Mesodermal cell (in vitro differentiated cells): Measurements from ENCODE around the gene GP9. TPM values are rescaled to one million over a fixed set of nuclear protein-coding genes. Genes with fewer than 3 reads are reported as not detected.

Experiments used
- H3K27ac ChIP-seq: 2 replicates; pipeline ENCODE4 v1.7.0; 2013; ENCODE audit warnings: mild to moderate bottlenecking, low read depth, low read length, moderate library complexity; ENCODE audit not compliant: severe bottlenecking
- H3K36me3 ChIP-seq: 2 replicates; pipeline ENCODE4 v1.7.1; 2013; ENCODE audit warnings: mild to moderate bottlenecking, low read length, moderate library complexity; ENCODE audit not compliant: control insufficient read depth, insufficient read depth
- H3K4me1 ChIP-seq: one replicate; pipeline ENCODE4 v1.7.1; 2013; ENCODE audit warnings: mild to moderate bottlenecking, low read length; ENCODE audit not compliant: insufficient read depth, control insufficient read depth, poor library complexity, severe bottlenecking
- H3K4me3 ChIP-seq: 2 replicates; pipeline ENCODE4 v1.7.0; 2013; ENCODE audit warnings: low read length, control low read depth, mild to moderate bottlenecking; ENCODE audit not compliant: insufficient read depth, poor library complexity, severe bottlenecking; ENCODE audit errors: extremely low read depth
- H3K9me3 ChIP-seq: 2 replicates; pipeline ENCODE4 v1.7.1; 2013; ENCODE audit warnings: mild to moderate bottlenecking, low read length, moderate library complexity; ENCODE audit not compliant: control insufficient read depth
- WGBS, 2 experiments: methylation state at CpG; one replicate each; pipeline ENCODE4 v1.1.5; 2013; ENCODE audit warnings: missing lambda C conversion rate in 2 of 2; ENCODE audit not compliant: insufficient coverage in 2 of 2; 5-methylcytosine and 5-hydroxymethylcytosine counted together
- polyA plus RNA-seq, 2 experiments: library from polyadenylated mRNA; stranded (reverse); fragments of 50-300 nt; gene quantifications; one replicate each; pipeline ENCODE4 v1.2.3, GENCODE V29; 2013

The GP9 gene
- not detected for polyA plus RNA-seq (2013, experiment 1 of 2)
- polyA plus RNA-seq (2013, experiment 2 of 2) = not detected

DNA sequence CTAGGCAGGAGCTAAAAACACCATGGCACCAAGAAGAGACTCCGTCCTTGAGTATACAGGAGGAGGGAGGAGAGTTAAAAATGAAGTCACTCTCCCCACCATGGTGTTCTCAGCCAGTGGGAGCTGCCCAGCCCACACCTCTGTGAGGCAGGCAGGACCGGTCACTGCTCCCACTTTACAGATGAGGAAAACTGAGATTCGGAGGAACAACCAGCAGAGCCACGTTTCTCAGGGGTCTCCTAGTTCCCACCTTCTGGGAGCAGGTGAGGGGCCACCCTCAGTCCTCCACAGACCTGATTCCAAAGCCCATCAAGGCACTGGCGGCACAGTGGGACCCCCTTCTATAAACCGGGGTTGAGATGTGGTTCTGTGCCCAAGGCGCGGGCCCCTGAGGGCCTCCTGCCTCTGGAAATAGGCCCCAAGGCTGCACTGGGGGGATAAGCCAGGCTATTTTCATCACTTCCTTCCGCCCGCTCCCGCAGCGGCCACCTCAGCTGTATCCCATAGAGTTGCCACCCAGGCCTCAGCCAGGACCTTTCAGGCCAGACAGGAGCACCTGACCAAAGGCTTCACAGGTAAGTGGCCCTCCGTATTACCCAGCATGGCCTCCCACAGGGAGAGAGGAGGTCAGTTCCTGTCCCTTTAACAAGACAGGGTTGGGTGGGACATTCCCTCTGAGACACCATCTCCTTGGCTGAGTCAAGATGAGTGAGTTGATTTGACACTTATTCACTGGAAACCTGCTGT, at the start of gene GP9:
TSS of gene GP9 (plus strand) at position 504 of the 747 bp plus-strand sequence. CDS start 961 bp downstream, outside the sequence.
- 87 to 92% methylated on average over 10 to 11 of the region's 13 CpGs for WGBS, 2 experiments
- no peaks in the 10 kb centered on the region for H3K36me3 ChIP-seq
- H3K9me3 ChIP-seq = no peaks in the 10 kb centered on the region
- H3K4me1 ChIP-seq = no peaks in the 10 kb centered on the region
- H3K27ac ChIP-seq = no peak within 1 kb of the TSS
- H3K4me3 ChIP-seq = no peak within 1 kb of the TSS

DNA sequence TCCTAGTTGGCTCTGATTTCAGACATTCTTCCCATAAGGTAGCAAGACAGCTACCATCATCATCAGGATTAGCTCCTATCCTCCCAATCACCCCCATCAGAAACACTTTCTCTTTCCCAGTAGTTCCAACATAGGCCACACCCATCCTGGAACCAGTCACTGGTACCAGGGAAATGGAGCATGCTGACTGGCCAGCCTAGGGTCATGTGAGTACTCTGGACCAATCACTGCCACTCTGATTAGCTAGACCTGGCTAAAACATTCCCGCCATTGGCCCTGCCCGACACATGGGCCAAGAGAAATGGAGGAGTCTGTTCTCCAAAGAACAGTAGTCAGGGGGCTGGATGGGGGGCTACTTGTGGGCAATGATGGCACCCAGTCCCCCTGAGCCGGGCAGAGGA, 47.1 kb upstream of the GP9 start:
- H3K4me1 ChIP-seq = peaks cover 34% of the 10 kb centered on the region
- H3K4me3 ChIP-seq = no peak overlapping the region
- 97 to 100% methylated on average over 3 of the region's 3 CpGs for WGBS, 2 experiments
- H3K27ac ChIP-seq = no peak overlapping the region
- H3K9me3 ChIP-seq = no peaks in the 10 kb centered on the region
- H3K36me3 ChIP-seq = no peaks in the 10 kb centered on the region

DNA sequence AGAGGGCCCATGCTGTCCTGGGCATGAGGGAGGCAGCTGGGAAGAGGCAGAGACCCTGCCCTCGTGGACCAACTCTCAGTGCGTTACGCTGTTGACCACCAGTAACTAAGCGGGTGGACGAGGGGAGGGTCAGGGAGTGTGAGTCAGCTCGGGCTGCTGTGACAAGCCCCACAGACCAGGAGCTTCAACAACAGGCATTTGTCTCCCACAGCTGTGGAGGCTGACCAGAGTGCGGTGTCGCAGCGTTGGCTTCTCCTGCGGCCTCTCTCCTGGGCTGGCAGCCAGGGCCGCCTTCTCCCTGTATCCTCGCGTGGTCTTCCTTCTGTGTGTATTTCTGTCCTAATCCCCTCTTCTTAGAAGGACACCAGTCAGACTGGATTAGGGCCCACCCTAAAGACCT, 46.4 kb upstream of the GP9 start:
- 85 to 93% methylated on average over 13 of the region's 13 CpGs for WGBS, 2 experiments
- Histone ChIP-seq H3K27ac (peak overlapping the region; percentile 10), H3K4me1 (peaks cover 34% of the 10 kb centered on the region), H3K4me3 (no peak overlapping the region), H3K36me3 (no peaks in the 10 kb centered on the region), H3K9me3 (no peaks in the 10 kb centered on the region)

DNA sequence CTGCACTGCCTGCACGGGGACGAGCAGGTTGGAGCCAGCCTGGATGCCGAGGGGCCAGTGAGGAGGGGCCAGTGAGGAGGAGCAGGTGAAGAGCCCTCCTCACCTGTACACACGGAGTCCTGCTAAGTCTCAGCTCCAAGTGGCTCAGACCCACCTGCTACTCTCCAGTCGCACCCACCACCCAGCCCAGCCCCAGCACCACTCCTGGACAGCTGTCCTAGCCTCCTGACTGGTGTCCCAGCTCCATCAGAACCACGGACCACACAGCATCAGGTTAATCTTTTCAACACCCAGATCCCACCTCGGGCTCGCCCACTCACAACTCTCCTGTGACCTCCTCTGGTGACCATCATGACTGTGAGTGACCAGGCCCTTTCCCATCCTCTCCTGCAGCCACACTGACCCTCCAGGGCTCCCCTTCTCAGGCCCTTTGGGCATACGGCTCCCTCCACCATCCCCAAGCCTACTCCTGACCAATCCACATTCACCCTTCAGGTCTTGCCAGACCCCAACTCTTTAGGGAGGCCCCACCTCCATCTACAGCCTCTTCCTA, 45.7 kb upstream of the GP9 start:
- Histone ChIP-seq H3K36me3 (no peaks in the 10 kb centered on the region), H3K9me3 (no peaks in the 10 kb centered on the region), H3K4me1 (peaks cover 34% of the 10 kb centered on the region), H3K4me3 (no peak overlapping the region), H3K27ac (peak overlapping the region; percentile 83)
- WGBS, 2 experiments = 89 to 93% methylated on average over 7 to 9 of the region's 9 CpGs

DNA sequence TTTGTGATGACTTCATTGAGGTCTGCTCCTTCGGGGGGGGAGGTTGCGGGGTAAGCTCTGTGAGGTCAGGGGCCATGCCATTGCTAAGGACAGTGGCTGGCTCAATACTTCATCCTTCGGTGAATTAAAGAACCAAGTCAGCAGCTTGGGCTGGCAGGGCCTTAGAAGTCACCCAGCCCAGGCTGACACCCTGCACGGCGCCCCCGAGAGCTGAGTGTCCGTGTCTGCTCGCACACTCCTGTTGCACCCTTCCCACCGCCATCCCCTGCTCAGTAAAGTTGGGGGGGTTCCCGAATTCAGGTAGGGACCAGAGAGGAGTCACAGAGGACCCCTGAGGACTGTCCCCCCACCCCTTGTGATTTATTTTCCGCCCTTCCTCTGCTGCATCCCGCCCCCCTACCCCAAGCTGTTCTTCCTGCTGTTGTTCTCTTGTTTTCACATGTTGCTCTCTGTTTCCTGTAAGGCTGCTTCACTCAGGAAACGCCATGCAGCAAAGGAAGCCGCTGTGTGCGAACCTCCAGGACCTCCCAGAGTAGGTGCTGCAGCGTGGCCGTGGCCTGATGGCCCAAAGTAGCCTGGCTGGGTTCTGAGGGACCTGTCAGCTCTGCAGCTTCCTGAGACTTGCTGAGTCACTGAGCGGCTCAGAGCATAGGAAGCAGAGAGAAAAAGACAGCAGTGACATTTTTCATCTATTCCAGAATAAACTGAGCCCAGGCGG, 45.0 kb upstream of the GP9 start:
- Histone ChIP-seq H3K27ac (peak overlapping the region; percentile 83), H3K4me3 (no peak overlapping the region), H3K4me1 (peaks cover 34% of the 10 kb centered on the region), H3K36me3 (no peaks in the 10 kb centered on the region), H3K9me3 (no peaks in the 10 kb centered on the region)
- 82 to 84% methylated on average over 16 to 18 of the region's 19 CpGs for WGBS, 2 experiments

DNA sequence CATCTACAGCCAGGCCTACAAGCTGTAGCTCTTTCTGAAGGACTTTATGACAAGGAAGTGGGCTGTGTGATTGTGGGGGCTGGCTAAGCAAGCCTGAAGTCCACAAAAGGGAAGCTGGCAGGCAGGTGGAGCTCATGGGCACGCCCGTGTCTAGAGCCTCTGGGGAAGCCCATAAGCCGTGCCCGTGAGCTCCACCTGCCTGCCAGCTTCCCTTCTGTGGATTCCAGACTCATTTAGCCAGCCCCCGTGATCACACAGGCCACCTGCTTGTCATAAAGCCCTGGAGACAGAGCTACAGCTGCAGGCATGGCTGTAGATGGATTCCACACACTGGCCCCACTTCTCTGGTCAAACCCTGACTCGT, 44.2 kb upstream of the GP9 start:
- H3K36me3 ChIP-seq = no peaks in the 10 kb centered on the region
- peak overlapping the region; percentile 83 for H3K27ac ChIP-seq
- H3K9me3 ChIP-seq = no peaks in the 10 kb centered on the region
- no peak overlapping the region for H3K4me3 ChIP-seq
- H3K4me1 ChIP-seq = peaks cover 34% of the 10 kb centered on the region
- 84 to 90% methylated on average over 5 to 6 of the region's 6 CpGs for WGBS, 2 experiments

DNA sequence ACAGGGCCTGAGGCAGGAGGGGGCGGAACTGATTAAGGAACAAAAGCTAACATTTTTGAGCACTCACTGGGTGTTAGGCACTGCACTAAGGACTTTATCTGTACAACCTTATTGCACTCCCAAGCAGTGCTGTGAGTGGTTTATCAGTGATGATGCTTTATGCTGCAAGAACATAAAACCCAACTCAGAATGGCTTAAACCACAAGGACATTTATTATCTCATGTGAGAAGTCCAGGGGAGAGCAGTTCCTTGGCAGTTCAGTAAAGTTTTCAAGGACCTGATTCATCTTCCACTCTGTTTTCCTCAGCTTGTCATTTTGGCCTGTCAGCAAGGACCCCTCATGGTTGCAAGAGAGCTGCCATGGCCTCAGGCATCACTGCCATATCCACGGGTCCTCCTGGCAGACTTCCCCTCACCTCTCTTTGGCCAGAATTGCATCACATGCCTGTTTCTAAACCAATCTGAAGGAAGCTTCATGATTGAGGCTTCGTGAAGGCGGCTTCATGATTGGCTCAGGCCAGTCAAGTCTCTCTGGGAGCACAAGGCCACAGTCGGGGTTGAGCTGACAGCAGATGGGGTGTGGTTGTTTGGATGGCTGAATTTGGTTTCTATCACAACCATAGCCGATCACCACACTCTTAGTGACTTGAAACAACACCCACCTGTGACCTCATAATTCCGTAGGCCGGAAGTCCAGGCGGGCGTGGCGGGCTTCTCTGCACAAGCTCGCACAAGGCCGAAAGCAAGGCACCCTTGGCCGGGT, 43.7 kb upstream of the GP9 start:
- H3K9me3 ChIP-seq = no peaks in the 10 kb centered on the region
- no peaks in the 10 kb centered on the region for H3K36me3 ChIP-seq
- H3K4me3 ChIP-seq = no peak overlapping the region
- H3K4me1 ChIP-seq = peaks cover 34% of the 10 kb centered on the region
- H3K27ac ChIP-seq = peak overlapping the region; percentile 83
- WGBS, 2 experiments = 95% methylated on average over 8 to 10 of the region's 14 CpGs

DNA sequence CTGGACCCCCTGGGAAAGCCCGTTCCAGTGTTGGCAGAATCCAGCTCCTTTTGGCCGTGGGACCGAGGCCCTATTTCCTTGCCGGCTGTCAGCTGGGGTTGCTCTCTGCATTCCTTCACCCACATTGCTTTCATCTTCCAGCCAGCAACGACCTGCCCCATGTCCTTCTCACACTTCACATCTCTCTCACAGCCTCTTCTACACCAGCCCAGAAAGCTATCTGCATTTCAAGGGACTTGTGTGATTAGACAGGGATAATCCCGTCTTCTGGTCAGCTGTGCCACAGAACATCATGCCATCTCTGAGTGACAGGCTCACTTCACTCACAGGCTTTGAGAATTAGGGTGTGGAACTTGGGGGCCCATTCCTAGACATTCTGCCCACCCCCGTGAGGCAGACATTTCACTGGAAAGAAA, 43.1 kb upstream of the GP9 start:
- H3K4me1 ChIP-seq = peaks cover 34% of the 10 kb centered on the region
- WGBS, 2 experiments = 75 to 80% methylated on average over 6 to 7 of the region's 7 CpGs
- no peaks in the 10 kb centered on the region for H3K9me3 ChIP-seq
- H3K36me3 ChIP-seq = no peaks in the 10 kb centered on the region
- H3K4me3 ChIP-seq = no peak overlapping the region
- H3K27ac ChIP-seq = no peak overlapping the region

DNA sequence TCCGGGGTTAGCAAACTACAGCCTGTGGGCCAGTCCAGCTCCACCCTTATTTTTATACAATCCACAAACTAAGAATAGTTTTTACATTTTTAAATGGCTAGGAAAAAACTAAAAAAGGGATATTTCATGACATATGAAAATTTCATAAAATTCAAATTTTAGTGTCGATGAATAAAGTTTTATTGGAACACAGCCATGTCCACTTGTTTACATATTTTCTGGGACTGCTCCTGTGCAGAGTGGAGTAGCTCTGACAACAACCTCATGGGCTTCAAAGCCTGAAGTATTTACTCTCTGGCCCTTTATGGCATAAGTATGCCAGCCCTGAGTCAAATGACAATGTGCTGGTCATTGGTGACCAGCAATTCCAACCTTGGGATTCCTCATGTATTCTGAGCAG, 42.3 kb upstream of the GP9 start:
- no peak overlapping the region for H3K4me3 ChIP-seq
- no peaks in the 10 kb centered on the region for H3K36me3 ChIP-seq
- peaks cover 34% of the 10 kb centered on the region for H3K4me1 ChIP-seq
- H3K9me3 ChIP-seq = no peaks in the 10 kb centered on the region
- no peak overlapping the region for H3K27ac ChIP-seq
- WGBS, 2 experiments = 100% methylated on average over 1 of the region's 2 CpGs; no CpG with 5 or more reads in 1 of the 2 experiments

DNA sequence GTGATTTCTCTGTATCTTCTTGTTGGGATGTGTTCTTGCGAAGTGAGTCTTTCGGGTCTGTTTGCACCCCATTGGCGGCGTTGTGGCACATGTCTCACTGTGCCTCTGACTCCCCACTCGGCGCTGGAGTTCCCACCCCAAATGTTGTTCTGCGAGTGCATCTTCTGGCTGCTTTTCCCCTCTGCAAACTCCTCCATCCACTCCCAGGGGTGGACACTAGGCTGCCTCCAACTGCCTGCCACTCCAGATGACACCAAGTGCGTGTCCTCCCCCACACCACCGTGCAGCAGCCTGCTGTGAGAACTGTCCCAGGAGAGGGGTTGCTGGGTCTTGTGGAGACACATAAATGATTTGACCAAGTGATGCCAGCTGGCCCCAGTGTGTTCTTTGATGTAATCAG, 41.8 kb upstream of the GP9 start:
- H3K9me3 ChIP-seq = no peaks in the 10 kb centered on the region
- H3K4me1 ChIP-seq = peaks cover 34% of the 10 kb centered on the region
- H3K36me3 ChIP-seq = no peaks in the 10 kb centered on the region
- H3K4me3 ChIP-seq = no peak overlapping the region
- no peak overlapping the region for H3K27ac ChIP-seq
- WGBS, 2 experiments = 88 to 97% methylated on average over 7 to 8 of the region's 9 CpGs
